HUES48 (cell line): ENCODE results near the gene NME7.
"Not testable (repeated sequence)": the region's sequence is repeated elsewhere in the genome, so short reads cannot be mapped to it uniquely, and the experiment has no call there.

ENCODE experiments used
- H3K27ac ChIP-seq: one replicate; pipeline ENCODE4 v1.7.0; 2013; ENCODE audit warnings: low read depth, low read length, inconsistent platforms
- H3K27me3 ChIP-seq: 2 replicates; pipeline ENCODE4 v1.6.1; 2013; ENCODE audit warnings: mild to moderate bottlenecking, low read length; ENCODE audit not compliant: control insufficient read depth, insufficient read depth
- H3K36me3 ChIP-seq: 2 replicates; pipeline ENCODE4 v1.6.1; 2013; ENCODE audit warnings: low read length; ENCODE audit not compliant: control insufficient read depth, insufficient read depth
- H3K4me1 ChIP-seq: 2 replicates; pipeline ENCODE4 v1.6.1; 2013; ENCODE audit warnings: mild to moderate bottlenecking, low read length; ENCODE audit not compliant: control insufficient read depth, insufficient read depth
- H3K4me3 ChIP-seq: 2 replicates; pipeline ENCODE4 v1.5.1; 2013; ENCODE audit warnings: mild to moderate bottlenecking, low read depth, low read length
- H3K9ac ChIP-seq: 2 replicates; pipeline ENCODE4 v1.6.1; 2013; ENCODE audit warnings: mild to moderate bottlenecking, low read depth, low read length, moderate library complexity
- H3K9me3 ChIP-seq: 2 replicates; pipeline ENCODE4 v1.6.1; 2013; ENCODE audit warnings: low read length; ENCODE audit not compliant: control insufficient read depth, insufficient read depth

NME7 gene

DNA sequence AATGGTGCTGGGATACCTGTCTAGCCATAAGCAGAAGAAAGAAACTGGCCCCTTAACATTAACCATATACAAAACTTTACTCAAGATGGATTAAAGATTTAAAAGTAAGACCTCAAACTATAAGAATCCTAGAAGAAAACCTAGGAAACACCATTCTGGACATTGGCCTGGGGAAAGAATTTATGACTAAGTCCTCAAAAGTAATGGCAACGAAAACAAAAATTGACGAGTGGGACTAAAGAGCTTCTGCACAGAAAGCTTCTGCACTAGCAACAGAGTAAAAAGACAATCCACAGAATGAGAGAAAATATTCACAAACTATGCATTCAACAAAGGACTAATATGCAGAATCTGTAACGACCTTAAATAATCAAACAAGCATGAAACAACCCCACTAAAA, 66.7 kb downstream of the NME7 start:
- no peaks in the 10 kb centered on the region; the same call in 1 of the 2 replicates for H3K4me1 ChIP-seq
- H3K27ac ChIP-seq, result no peak overlapping the region
- no peaks in the 10 kb centered on the region for H3K36me3 ChIP-seq
- no peak overlapping the region for H3K9ac ChIP-seq
- no peaks in the 10 kb centered on the region for H3K9me3 ChIP-seq
- H3K27me3 ChIP-seq, result no peaks in the 10 kb centered on the region
- H3K4me3 ChIP-seq, result no peak overlapping the region

DNA sequence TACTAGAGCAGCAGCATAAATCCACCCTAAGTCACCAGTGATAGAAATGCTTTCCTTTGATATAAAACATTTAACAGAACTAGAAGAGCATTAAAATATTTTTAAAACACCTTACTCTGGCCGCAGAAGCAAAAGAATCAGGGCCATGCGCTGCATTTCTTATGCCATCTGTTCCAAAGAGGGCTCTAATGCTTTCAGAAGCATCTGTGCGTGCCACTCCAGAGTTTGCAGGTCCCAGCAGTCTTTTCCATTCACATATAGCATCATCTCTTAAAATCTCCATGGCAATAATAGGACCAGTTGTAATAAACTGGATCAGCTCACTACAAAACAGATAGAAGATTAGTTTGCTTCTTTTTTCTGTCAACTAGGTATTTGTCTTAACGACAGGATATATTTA, 69.2 kb downstream of the NME7 start:
- H3K4me3 ChIP-seq, result no peak overlapping the region
- H3K9me3 ChIP-seq, result no peaks in the 10 kb centered on the region
- no peaks in the 10 kb centered on the region for H3K27me3 ChIP-seq
- H3K27ac ChIP-seq, result no peak overlapping the region
- no peaks in the 10 kb centered on the region for H3K4me1 ChIP-seq
- H3K9ac ChIP-seq, result no peak overlapping the region
- H3K36me3 ChIP-seq, result no peaks in the 10 kb centered on the region

DNA sequence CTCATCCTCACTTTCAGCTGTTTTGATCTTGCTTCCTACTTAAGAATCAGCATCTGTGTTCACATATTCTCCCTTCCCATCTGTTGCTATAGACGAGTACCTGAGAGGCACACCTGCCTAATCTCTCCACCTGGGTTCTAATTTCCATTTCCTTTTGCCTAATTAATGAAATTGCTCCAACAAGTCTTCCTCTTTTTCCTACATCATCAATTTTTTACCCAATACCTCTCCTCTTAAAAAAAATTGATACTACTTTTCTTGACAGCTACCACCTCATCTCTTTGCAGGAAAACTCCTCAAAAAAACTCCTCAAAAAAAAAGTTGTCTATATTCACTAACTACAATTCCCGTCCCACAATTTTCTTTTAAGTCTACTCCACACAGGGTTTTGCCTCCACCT, 71.8 kb downstream of the NME7 start:
- no peak overlapping the region for H3K27ac ChIP-seq
- H3K4me1 ChIP-seq, result no peaks in the 10 kb centered on the region
- H3K4me3 ChIP-seq, result no peak overlapping the region
- H3K9ac ChIP-seq, result no peak overlapping the region
- H3K36me3 ChIP-seq, result no peaks in the 10 kb centered on the region
- H3K27me3 ChIP-seq, result no peaks in the 10 kb centered on the region
- H3K9me3 ChIP-seq, result no peaks in the 10 kb centered on the region

DNA sequence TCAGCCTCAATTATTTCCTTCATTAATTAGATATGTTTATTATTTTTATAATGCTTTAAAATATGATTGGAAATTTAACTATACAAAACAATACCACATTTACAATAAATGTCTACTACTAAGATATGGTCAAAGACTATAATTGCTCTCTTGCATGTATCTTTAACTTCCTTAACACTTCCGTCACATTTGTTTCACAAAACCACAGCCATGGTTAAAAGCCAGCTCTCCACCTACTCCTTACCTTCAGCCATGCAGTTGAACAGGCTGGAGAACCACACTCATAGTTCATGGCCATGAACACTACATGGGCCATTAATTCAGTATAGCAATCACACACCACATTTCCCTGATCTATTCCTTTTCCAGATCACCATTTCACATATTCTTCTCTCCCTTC, 72.2 kb downstream of the NME7 start:
- H3K9me3 ChIP-seq, result no peaks in the 10 kb centered on the region
- H3K27me3 ChIP-seq, result no peaks in the 10 kb centered on the region
- no peaks in the 10 kb centered on the region for H3K36me3 ChIP-seq

DNA sequence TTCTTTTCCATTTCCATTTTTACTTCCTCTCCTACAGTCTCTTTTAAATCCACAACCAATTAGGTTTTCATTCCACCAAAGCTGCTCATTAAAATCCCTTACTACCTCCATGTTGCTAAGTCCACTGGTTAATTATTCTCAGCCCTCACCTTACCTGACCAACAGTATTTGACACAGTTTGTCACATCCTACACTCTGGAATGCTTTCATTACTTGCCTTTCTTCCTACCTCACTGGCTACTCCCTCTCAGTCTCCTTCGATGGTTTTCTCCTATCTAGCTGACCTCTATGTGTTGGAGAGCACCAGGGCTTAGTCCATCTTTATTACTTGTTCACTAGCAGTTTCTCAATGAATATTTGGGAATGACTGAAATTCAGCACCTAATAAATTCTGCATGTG, 78.6 kb downstream of the NME7 start:
- Histone ChIP-seq H3K36me3 (no peaks in the 10 kb centered on the region), H3K9me3 (peaks cover 12% of the 10 kb centered on the region; the same call in 1 of the 2 replicates), H3K27ac (no peak overlapping the region), H3K4me3 (no peak overlapping the region), H3K4me1 (peaks cover 26% of the 10 kb centered on the region), H3K27me3 (no peaks in the 10 kb centered on the region), H3K9ac (no peak overlapping the region)

More for the DNA sequence above, 72.2 kb downstream of the NME7 start:
- no peak overlapping the region for H3K9ac ChIP-seq
- no peaks in the 10 kb centered on the region for H3K4me1 ChIP-seq
- H3K4me3 ChIP-seq, result no peak overlapping the region
- H3K27ac ChIP-seq, result no peak overlapping the region

DNA sequence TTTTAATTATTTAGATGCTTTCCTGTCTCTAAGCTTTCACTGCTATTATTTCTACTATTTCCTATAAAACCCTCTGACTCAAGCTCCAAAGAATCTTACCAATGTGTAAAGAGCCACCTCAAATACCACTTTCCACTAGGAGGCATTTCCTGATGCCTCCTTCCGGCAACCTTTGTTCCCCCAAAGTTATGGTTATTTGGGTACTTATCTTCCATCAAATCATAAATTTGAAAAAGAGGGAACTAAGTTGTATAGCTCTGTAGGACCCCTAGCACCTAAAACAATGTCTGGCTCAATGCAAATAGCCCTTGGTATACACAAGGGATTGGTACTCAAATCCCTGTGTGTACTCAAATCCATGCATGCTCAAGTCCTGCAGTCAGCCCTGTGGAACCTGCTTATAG, 79.6 kb downstream of the NME7 start:
- H3K9me3 ChIP-seq, result peaks cover 13% of the 10 kb centered on the region; the same call in 1 of the 2 replicates
- no peak overlapping the region for H3K9ac ChIP-seq
- no peak overlapping the region; the same call in 1 of the 2 replicates for H3K4me3 ChIP-seq
- no peaks in the 10 kb centered on the region for H3K27me3 ChIP-seq
- H3K4me1 ChIP-seq, result peaks cover 26% of the 10 kb centered on the region
- no peaks in the 10 kb centered on the region for H3K36me3 ChIP-seq
- H3K27ac ChIP-seq, result peak overlapping the region; percentile 65

DNA sequence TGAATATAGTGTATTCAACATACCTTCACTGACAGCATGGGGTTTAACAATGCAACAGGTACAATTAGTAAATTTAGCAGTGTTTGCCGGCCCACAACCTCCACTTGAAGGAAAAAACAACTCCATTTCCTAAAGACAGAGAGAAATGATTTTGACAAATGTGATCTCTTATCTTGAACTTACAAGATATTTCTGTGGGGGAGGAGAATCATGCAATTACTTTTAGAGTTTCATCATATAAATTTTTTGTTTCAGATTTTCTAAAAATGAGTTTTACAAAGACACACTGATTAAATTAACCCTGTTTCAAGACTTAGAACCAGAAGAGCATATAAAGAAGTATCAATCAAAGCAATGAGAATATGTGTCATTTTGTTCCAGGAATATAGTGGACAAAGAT, 80.3 kb downstream of the NME7 start:
- H3K4me3 ChIP-seq, result no peak overlapping the region; the same call in 1 of the 2 replicates
- peak overlapping the region; percentile 65 for H3K27ac ChIP-seq
- no peaks in the 10 kb centered on the region for H3K27me3 ChIP-seq
- H3K36me3 ChIP-seq, result no peaks in the 10 kb centered on the region
- peaks cover 13% of the 10 kb centered on the region; the same call in 1 of the 2 replicates for H3K9me3 ChIP-seq
- peaks cover 26% of the 10 kb centered on the region for H3K4me1 ChIP-seq
- H3K9ac ChIP-seq, result peak overlapping the region; percentile 7; the same call in 1 of the 2 replicates

DNA sequence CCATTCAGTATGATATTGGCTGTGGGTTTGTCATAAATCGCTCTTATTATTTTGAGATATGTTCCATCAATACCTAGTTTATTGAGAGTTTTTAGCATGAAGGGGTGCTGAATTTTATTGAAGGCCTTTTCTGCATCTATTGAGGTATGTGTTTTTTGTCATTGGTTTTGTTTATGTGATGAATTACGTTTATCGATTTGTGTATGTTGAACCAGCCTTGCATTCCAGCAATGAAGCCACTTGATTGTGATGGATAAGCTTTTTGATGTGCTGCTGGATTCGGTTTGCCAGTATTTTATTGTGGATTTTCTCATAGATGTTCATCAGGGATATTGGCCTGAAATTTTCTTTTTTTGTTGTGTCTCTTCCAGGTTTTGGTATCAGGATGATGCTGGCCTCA, 86.0 kb downstream of the NME7 start:
- not testable (repeated sequence) for H3K9ac ChIP-seq, H3K4me1 ChIP-seq, H3K4me3 ChIP-seq, H3K27me3 ChIP-seq, H3K27ac ChIP-seq, H3K36me3 ChIP-seq
- H3K9me3 ChIP-seq, result peaks cover 17% of the 10 kb centered on the region

DNA sequence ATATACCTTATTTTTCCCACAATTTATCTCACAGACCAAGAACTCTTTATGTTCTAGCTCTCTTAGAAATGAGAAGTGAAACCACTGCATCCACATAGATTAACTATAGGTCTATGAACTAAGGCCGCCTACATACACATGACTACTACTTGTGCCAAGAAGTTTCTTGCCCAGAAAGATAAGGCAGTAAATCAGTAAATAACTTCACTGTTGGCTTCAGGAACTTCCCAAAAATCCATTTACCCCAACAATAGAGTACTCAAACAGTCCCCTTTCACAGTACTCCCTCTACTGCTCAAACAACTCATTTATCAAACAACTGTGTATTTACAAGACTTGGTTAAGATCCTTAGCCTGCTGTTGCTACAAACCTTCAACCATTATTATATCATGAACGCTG, 96.5 kb downstream of the NME7 start:
- H3K27me3 ChIP-seq, result no peaks in the 10 kb centered on the region
- no peak overlapping the region for H3K4me3 ChIP-seq
- peaks cover 3% of the 10 kb centered on the region; the same call in 1 of the 2 replicates for H3K4me1 ChIP-seq
- no peak overlapping the region for H3K9ac ChIP-seq
- no peaks in the 10 kb centered on the region for H3K9me3 ChIP-seq
- no peaks in the 10 kb centered on the region for H3K36me3 ChIP-seq
- no peak overlapping the region for H3K27ac ChIP-seq

DNA sequence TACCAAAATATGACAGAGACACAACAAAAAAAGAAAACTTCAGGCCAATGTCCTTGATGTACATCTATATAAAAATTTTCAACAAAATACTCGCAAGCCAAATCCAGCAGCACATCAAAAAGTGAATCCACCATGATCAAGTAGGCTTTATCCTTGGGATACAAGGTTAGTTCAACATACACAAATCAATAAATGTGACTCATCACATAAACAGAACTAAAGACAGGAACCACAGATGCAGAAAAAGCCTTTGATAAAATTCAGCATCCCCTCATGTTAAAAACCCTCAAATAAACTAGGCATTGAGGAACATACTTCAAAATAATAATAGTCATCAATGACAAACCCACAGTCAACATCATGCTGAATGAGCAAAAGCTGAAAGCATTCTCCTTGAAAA, 101.5 kb downstream of the NME7 start:
- Histone ChIP-seq H3K4me3 (no peak overlapping the region), H3K36me3 (no peaks in the 10 kb centered on the region), H3K27me3 (no peaks in the 10 kb centered on the region), H3K27ac (no peak overlapping the region), H3K9me3 (no peaks in the 10 kb centered on the region), H3K9ac (no peak overlapping the region), H3K4me1 (peaks cover 2% of the 10 kb centered on the region; the same call in 1 of the 2 replicates)

DNA sequence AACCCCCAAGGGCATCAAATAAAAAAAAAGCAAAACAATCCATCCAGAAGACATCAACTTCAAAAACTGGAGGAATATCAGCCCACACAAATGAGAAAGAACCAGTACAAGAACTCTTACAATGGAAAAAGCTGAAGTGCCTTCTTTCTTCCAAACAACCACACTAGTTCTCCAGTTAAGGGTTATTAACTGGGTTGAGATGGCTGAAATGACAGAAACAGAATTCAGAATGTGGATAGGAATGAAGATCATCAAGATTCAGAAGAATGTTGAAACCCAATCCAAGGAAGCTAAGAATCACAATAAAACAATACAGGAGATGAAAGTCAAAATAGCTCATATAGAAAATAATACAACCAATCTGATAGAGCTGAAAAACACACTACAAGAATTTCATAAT, 104.5 kb downstream of the NME7 start:
- Histone ChIP-seq H3K27ac (no peak overlapping the region), H3K9me3 (no peaks in the 10 kb centered on the region), H3K4me3 (no peak overlapping the region), H3K36me3 (no peaks in the 10 kb centered on the region), H3K9ac (no peak overlapping the region), H3K4me1 (no peaks in the 10 kb centered on the region), H3K27me3 (no peaks in the 10 kb centered on the region)

DNA sequence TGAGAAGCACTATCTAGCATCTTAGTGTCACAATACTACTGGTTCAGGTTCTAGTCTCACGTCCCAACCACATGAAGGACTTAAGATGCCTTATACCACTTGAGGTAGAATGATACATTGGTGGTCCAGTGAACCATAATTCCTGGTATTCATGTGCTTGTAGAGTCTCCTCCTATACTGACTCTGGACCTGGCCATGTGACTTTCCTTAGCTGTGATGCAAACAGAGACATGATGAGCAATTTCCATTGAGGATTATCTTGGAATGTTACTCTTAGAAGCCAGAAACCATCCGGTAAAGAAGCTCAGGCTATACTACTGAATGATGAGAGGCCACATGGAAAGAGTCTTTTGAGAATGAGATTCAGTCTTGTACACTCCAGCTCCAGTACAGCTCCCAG, 105.7 kb downstream of the NME7 start:
- no peaks in the 10 kb centered on the region for H3K36me3 ChIP-seq
- no peak overlapping the region for H3K9ac ChIP-seq
- no peaks in the 10 kb centered on the region for H3K9me3 ChIP-seq
- no peak overlapping the region for H3K4me3 ChIP-seq
- H3K4me1 ChIP-seq, result no peaks in the 10 kb centered on the region
- H3K27ac ChIP-seq, result no peak overlapping the region
- H3K27me3 ChIP-seq, result no peaks in the 10 kb centered on the region
